ENCODE results near the gene TGM3.

Gene TGM3

GRCh38 chr20:2329286-2329685 is 33.5 kb downstream of the TGM3 start:
- H3K4me3 ChIP-seq (ENCODE audit: low read length): no peak overlapping the region
- no peak for DNase-seq (ENCODE audit: low read depth)
- TF ChIP-seq, protein P1, sequence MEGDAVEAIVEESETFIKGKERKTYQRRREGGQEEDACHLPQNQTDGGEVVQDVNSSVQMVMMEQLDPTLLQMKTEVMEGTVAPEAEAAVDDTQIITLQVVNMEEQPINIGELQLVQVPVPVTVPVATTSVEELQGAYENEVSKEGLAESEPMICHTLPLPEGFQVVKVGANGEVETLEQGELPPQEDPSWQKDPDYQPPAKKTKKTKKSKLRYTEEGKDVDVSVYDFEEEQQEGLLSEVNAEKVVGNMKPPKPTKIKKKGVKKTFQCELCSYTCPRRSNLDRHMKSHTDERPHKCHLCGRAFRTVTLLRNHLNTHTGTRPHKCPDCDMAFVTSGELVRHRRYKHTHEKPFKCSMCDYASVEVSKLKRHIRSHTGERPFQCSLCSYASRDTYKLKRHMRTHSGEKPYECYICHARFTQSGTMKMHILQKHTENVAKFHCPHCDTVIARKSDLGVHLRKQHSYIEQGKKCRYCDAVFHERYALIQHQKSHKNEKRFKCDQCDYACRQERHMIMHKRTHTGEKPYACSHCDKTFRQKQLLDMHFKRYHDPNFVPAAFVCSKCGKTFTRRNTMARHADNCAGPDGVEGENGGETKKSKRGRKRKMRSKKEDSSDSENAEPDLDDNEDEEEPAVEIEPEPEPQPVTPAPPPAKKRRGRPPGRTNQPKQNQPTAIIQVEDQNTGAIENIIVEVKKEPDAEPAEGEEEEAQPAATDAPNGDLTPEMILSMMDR (conservative IDR thresholded peaks at IDR 0.05; ENCODE audit: low read length): no peak

- H3K4me3 ChIP-seq (ENCODE audit: low read length): no peak overlapping the region
- TF ChIP-seq, protein P1 (conservative IDR thresholded peaks at IDR 0.05; ENCODE audit: low read length): no peak
- DNase-seq (ENCODE audit: low read depth): no peak
Measured at GRCh38 chr20:2330090-2330695, 34.4 kb downstream of the TGM3 start.

- H3K4me3 ChIP-seq (ENCODE audit: low read length): no peak overlapping the region
- no peak for DNase-seq (ENCODE audit: low read depth)
- TF ChIP-seq, protein P1 (conservative IDR thresholded peaks at IDR 0.05; ENCODE audit: low read length): no peak
Measured at GRCh38 chr20:2331106-2331505, 35.3 kb downstream of the TGM3 start.

GRCh38 chr20:2331901-2332565 is 36.2 kb downstream of the TGM3 start:
- TF ChIP-seq, protein P1 (conservative IDR thresholded peaks at IDR 0.05; ENCODE audit: low read length): no peak
- no peak for DNase-seq (ENCODE audit: low read depth)
- H3K4me3 ChIP-seq (ENCODE audit: low read length): no peak overlapping the region

DNA sequence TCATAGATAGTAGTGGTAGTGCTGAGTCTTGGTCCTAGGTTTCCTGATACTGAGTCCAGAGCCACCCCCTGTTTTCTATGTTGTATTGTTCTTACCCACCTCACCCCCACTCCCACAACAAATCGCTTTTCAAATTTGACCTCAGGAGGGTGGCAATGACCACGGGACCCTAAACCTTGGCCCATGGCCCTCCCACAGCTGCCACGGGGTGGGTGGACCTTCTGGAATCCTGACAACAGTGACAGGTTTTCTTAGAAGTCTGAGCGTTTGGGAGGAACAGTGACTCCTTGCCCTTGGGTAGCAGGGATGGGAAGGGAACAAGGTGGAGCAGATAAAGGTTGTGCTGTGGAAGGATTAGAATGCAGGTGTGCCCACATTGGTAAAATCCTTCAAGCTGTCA is 36.9 kb downstream of the TGM3 start:
- TF ChIP-seq, protein P1 (conservative IDR thresholded peaks at IDR 0.05; ENCODE audit: low read length): no peak
- DNase-seq (ENCODE audit: low read depth): no peak
- H3K4me3 ChIP-seq (ENCODE audit: low read length): no peak overlapping the region

DNA sequence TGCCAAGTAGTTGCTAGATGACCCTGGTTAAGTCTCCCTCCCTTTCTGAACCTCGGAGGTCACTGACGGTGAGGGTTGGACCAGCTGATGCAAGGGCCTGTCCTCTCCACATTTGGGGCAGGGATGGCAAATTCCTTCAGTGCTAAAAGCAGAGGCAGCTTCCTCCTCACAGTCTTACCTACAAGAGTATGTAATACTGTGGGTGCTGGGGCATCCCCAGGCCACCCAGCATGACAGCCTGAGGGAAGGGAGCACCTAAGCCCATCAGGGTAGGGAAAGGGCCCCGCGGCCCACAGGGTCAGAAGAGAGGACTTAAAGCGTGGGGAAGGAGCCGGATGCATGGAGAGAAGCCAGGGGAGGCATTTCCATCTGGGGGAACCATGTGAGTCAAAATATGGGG is 38.0 kb downstream of the TGM3 start:
- no peak overlapping the region for H3K4me3 ChIP-seq (ENCODE audit: low read length)
- DNase-seq (ENCODE audit: low read depth): no peak
- TF ChIP-seq, protein P1 (conservative IDR thresholded peaks at IDR 0.05; ENCODE audit: low read length): no peak

Measured in AG10803 (cell line).